ENCODE data around the gene CECR2.

Gene CECR2

DNA sequence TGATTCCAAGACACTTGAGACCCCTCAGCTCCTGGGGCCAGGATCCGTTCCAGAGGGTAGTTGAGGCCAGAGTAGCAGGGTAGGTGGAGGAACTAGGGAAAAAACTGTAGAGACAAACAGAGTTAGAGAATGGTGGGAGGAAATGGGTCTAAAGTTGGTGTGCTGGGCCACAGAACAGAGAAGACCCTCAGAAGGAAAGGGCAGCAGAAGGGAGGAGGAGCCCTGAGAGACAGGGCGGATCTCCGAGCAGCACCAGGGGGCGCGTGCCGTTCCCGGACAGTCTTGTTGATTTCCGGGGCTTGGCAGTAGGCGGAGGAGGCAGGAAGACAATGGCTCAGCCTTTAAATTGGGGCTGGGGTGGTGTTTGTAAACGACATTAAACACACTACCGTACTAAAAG is 2.4 kb upstream of the CECR2 start:
- in situ Hi-C loops (cut with MboI; ENCODE audit: low sequenced_read_pairs), result no loop called here

GRCh38 chr22:17368144-17368543 is 1.1 kb upstream of the CECR2 start:
- in situ Hi-C loops (cut with MboI; ENCODE audit: low sequenced_read_pairs), result no loop called here

- in situ Hi-C loops (cut with MboI; ENCODE audit: low sequenced_read_pairs), result no loop called here
Observed at GRCh38 chr22:17368554-17369438, 464 bp upstream of the CECR2 start.

DNA sequence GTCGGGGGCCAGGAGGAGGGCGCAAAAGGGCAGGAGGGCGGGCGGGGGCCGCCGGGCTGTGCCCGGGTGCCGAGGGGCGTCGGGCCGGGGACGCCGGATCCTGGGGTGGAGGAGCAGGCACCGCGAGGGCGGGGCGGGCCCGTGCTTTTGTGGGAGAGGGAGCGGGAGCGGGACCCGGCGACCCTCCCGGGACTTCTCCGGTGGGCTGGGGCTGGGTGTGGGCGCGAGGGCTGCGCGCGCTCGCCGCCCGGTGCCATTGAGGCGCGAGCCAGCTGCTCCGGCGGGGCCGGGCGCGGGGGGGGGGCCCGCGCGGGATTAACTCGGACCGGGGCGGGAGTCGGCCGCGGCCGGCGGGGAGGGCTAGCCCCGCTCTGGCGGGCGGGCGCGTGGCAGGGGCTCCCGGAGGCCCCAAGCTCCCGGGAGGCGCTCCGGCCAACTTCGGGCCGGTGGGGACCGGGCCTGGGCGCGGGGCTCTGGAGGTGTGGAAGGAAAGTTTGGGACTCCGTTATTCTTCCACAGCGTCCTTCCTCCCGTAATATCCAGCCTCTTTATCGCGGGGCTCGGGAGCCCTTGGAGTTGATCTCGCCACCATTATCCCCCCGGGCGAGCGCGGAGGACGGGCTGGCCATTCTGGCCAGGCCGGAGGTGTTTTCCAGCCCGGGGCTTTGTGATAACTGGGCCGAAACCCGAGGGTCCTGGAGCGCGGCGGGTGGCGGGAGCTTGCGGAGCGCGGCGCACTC is 936 bp downstream of the CECR2 start:
- in situ Hi-C loops (cut with MboI; ENCODE audit: low sequenced_read_pairs), result no loop called here

GRCh38 chr22:17370766-17371432 is 1.6 kb downstream of the CECR2 start:
- in situ Hi-C loops (cut with MboI; ENCODE audit: low sequenced_read_pairs), result no loop called here

DNA sequence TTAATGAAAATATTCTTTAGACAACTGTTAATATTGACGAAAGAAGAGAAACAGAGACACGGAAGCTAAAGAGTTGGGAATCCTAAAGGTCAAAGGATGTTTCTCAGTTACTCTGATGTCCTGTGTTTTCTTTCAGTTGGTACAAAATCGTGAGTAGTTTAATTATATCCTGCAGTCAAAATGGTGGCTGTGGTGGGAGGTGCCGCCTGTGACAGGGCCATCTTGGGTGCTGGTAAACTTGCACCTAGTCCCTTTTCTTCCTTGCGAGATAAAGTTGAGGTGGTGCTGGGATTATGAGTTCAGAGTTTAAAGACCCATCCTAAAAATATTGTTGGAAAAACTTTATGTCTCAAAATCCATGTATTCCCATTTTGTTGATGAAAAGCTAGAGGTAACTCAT is 2.2 kb downstream of the CECR2 start:
- in situ Hi-C loops (cut with MboI; ENCODE audit: low sequenced_read_pairs), result no loop called here

DNA sequence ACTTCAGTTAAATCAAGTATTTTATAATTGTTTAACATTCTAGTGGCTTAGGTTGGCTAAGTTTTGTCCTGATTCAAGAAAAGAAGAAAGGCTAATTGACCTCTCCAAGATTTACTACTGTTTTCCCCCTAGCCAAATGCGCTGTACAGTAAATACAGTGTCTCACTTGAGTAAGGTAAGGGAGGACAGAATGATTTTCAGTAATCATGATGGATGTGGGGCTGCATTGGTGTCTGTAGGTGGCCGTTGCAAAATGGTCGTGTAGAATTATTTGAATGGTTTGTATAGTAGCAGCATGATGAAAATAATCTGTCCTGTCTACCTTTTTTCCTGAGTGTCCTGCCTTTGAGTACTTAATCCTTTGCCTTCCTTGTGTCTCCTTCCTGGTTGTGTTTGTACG is 4.6 kb downstream of the CECR2 start:
- in situ Hi-C loops (cut with MboI; ENCODE audit: low sequenced_read_pairs), result no loop called here

DNA sequence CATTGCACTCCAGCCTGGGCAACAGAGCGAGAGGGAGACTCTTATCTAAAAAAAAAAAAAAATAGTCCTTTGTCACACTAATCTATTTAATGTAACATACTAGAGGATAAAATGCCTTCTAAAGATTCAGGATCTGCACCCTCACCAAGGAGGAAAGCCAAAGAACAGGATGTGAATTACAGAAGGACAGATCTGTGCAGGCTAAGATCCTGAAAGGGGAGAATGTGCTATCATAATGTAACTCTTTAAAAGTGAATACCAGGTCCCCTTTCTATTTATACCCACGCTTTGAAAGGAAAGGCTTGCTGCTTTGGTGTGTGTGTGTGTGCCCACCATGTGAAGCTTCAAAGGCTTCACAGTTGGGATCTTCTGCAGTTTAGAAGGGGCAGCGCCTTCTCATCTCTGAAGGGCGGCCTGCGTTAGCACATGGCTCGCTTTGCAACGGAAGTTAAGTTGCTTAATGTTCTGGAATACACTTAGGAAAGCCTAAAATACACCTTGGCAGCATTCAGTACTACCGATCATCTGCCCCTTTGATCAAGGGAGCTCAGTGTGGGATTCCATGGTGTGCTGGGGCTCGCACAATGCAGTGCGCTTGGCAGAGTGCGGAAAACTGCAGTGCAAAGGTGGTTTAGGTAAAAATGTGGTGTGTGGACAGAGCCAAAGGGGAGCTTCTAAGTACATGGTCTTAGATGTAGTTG is 6.8 kb downstream of the CECR2 start:
- in situ Hi-C loops (cut with MboI; ENCODE audit: low sequenced_read_pairs), result no loop called here

DNA sequence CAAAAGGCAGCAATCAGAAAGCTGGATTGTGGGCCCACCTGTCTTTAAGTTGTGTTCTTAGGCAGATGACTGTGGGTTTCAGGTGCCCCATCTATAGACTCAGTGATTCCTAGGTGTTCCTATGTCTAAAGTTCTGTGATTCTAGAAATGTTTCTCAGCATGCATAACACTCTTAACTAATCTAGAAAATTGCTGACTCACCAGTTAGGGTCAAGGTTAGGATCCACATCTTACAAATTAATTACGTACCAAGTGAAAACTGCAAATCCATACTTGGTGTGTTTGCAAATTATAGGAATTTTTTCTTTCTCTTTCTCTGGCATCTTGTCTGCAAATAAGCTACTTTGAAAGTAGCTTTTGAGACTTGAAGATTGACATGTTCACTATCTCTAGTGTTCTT is 7.7 kb downstream of the CECR2 start:
- in situ Hi-C loops (cut with MboI; ENCODE audit: low sequenced_read_pairs), result no loop called here

- in situ Hi-C loops (cut with MboI; ENCODE audit: low sequenced_read_pairs), result no loop called here
Observed at GRCh38 chr22:17379944-17380343, 10.7 kb downstream of the CECR2 start.

DNA sequence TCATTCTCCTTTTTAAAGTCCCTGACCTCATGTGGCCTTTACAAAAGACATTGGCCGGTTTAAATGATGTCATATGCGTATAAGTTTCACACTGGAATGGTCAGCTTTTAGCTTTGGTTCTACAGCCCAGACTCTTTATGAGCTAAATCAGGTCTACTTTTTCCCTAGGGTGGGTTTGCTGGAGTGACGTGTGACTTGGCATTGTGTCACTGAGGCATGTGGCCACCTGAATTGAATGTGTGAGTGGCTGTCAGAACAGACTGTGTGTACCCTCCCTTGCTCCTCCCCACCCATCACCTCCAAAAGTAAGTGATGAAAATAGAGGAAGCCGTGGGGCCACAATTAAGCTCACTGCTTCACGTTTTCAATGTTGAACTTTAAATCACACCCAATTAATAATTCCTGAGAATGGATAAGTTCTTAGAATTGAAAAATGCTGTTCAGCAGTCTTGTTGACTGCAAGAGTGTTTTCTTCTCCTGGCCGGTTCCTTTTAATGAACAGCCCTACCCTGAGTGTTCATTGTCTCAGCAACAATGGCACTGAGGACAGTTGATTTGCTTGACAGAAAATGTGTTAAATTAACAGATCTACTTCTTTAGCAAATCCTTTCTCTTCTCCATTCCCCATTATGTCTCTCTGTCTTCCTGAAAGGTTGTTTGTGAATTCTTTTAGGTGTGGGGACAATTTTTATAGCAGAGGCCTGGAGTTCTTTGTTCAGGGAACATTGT is 11.3 kb downstream of the CECR2 start:
- in situ Hi-C loops (cut with MboI; ENCODE audit: low sequenced_read_pairs), result no loop called here

DNA sequence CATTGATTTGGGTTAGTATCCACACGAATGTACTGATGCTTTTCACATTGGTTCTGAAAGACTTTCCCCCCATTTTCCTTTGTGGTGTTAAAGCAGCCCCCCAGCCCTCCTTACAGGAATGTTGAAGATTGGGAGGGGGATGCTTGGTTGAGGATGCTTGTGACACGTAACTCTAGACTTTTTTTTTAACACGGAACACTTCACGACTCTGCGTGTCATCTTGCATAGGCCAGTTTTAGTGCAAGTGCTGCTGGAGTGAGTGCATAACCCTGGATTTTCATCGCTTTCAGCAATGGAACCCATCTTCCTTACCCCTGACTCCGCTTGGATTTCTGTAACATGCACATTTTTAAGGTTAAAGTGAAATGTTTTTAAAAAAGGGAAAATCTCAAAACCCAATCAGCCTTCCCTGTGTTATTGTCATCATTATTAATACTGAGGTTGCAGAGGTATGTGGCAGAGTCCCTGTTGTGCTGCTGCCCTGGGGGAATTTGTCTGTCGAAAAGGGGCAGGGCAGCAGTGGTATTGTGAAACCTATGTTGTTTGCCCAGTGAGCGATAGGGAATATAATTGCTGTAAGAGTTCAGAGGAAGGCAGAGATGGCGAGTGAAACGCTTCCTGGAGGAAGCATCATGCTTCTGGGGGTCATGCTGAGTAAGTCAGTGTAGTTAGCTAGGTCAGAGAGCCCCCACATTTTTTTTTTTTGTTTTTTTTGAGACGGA is 12.1 kb downstream of the CECR2 start:
- in situ Hi-C loops (cut with MboI; ENCODE audit: low sequenced_read_pairs), result no loop called here

DNA sequence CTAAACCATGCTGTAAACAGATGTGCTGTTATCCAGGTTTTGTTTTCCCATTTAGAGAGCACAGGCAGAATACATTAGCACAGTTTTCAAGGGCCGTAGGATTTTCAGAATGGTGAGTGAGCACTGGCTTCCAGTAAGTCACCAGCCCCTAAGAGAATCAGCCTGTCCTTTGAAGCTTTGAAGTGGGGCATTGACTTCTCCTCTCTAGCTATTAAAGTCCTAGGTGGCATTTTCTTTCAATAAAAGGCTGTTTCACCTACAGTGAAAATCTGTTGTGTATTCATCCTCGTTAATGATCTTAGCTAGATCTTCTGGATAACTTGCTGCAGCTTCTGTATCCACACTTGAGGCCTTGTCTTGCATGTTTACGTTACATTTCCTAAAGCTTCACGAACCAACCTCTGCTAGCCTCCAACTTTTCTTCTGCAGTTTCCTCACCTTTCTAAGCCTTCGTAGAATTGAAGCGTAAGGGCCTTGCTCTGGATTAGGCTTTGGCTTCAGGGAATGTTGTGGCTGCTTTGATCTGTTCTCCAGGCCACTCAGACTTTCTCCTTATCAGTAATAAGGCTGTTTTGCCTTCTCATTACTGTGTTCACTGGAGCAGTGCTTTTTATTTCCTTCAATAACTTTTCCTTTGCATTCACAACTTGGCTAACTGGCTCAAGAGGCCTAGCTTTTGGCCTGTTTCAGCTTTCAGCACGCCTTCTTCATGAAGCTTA is 15.5 kb downstream of the CECR2 start:
- in situ Hi-C loops (cut with MboI; ENCODE audit: low sequenced_read_pairs), result no loop called here

- in situ Hi-C loops (cut with MboI; ENCODE audit: low sequenced_read_pairs), result no loop called here
Observed at GRCh38 chr22:17387356-17387755, 18.1 kb downstream of the CECR2 start.

DNA sequence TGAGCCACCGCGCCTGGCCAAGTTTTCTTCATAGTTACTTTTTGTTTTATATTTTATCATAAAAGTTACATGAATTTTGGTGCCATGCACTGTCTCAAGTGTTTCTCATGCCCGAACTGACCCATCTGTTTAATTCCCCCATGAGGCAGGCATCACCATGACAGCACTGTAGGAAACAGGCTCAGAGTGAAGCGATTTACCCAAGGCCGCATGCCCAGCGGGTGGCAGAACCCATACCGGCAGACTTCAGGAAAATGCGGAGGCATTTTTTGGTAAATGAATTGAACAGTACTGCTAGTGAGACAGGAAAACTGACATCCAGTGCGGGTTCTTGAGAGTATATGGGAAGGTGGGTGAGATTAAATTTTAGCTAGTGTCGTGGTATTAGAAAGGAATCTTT is 19.0 kb downstream of the CECR2 start:
- in situ Hi-C loops (cut with MboI; ENCODE audit: low sequenced_read_pairs), result no loop called here

GRCh38 chr22:17390087-17390486 is 20.8 kb downstream of the CECR2 start:
- in situ Hi-C loops (cut with MboI; ENCODE audit: low sequenced_read_pairs), result no loop called here

- in situ Hi-C loops (cut with MboI; ENCODE audit: low sequenced_read_pairs), result no loop called here
Observed at GRCh38 chr22:17396516-17396915, 27.3 kb downstream of the CECR2 start.

- in situ Hi-C loops (cut with MboI; ENCODE audit: low sequenced_read_pairs), result no loop called here
Observed at GRCh38 chr22:17397756-17398547, 28.7 kb downstream of the CECR2 start.
